LoVo (cell line): ENCODE results near the gene HERPUD1.
"Not testable (repeated sequence)": the region's sequence is repeated elsewhere in the genome, so short reads cannot be mapped to it uniquely, and the experiment has no call there.

Source experiments
- DNase-seq: peaks from one replicate; pipeline ENCODE4 v3.0.0-alpha.2; 2016; ENCODE audit warnings: low spot score

HERPUD1 gene

GRCh38 chr16:56983211-56983751, 51.3 kb downstream of the HERPUD1 start:
- DNase-seq: peak; percentile 43

DNA sequence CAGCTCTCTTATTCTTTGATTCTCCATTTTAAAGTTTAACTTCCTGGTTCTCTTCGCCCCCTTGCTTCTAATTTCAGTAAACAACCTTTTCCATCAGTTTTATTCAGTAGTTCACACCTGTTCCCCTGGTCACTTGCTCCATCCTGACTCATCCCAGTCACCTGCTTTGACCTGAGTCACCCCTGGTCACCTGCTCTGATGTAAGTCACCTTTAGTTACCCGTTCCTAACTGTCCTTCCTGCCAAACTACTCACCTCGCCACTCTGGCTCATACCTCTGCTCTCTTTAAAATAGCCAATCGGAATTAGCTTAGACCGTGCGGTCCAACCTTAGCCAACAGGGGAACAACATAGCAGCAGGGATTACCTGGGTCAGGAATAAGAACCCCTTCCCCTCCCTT, 52.7 kb downstream of the HERPUD1 start:
- peak; percentile 32 for DNase-seq

DNA sequence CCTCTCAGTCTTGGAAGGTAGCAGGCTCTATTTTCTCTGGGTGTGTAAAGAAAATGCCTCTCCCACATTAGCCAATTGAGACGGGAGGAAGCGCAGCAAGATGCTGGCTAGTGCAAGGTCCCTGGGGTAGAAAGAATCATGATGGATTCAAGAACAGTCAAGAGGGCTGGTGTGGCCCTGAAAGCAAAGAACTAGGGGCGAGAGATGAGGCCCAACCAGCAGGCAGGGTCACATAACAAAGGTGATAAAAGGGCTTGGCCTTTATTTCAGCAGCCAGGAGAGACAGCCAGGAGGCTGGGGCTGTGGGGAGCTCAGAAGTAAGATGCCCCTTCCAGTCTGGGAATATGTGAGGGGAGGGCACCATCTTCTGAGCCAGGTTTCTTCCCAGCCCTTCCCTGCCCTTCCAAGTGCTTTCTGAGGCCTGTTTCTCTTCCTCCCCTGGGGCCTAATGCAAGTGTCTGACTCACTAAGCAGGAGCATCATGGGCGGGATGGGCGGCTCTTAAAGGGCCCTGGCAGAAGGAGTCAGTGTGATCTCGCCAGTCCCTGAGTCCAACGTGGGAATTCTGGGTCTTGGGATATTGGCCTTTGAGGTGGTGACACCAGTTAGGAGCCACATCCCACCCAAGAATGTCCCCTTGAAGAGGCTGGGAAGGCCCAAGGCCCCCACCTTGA, 53.5 kb downstream of the HERPUD1 start:
- peak; percentile 71 for DNase-seq

DNA sequence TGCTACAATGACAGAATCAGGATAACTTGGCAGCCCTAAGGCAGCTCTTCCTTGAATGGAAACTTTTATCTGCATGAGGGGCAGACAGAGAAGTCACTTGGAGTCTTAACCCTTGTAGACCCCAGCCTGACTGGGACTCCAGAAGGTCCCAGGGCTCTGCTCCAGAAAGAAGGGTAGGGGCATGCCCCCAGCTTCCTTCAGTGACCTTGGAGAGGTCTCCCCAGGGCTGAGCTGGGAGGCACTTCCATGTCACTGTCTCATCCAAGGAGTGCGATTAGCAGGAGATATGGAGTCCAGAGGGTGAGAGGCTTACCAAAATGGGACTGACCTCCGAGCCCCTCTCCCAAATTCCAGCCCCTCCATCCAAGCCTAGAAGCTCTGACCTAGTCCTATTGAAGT, 54.0 kb downstream of the HERPUD1 start:
- no peak for DNase-seq

GRCh38 chr16:56986361-56986760, 54.4 kb downstream of the HERPUD1 start:
- no peak for DNase-seq

- not testable (repeated sequence) for DNase-seq
Observed at GRCh38 chr16:56986908-56987307, 55.0 kb downstream of the HERPUD1 start.

- DNase-seq: no peak
Observed at GRCh38 chr16:56987692-56988091, 55.8 kb downstream of the HERPUD1 start.

DNA sequence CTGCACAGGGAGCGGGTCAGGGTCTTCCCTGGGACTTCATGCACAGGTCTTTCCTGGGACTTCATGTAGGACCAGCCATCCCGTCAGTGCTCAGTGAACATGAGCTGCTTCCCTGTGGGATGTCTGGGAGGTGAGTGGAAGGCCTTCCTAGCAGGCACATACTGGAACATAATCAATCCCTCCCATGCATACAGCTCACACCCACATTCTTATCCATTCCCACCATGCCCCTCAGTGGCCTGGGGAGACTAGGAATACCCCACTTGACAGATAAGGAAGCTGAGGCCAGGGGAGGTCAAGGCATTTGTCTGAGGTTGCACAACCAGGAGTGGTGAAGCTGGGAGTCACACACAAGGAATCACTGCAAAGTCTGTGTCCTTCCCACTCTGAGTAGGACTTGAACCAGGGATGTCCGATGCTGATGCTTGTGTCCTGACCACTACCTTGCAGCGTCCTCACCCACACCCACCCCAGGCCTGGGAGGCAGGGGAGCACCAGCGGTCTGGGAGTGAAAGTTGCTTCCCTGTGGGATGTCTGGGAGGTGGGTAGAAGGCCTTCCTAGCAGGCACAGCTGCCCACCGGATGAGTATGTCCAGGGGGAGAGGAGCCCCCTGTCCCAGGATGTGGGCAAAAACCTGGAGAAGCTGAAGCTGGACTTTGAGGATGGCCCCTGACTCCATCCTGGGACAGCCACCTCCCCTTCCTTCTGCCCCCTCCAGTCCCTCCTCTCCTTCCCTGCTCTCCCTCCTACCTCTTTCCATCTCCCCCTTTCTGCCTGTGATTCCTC, 56.4 kb downstream of the HERPUD1 start:
- no peak for DNase-seq

- peak; percentile 82 for DNase-seq
Observed at GRCh38 chr16:56988948-56989945, 57.3 kb downstream of the HERPUD1 start, which contains the start of gene NLRC5. NLRC5 (plus strand) TSS chr16:56989557; CDS start chr16:57020713, 31,156 bp downstream.

- no peak for DNase-seq
Observed at GRCh38 chr16:56989988-56990387, 58.0 kb downstream of the HERPUD1 start.

DNA sequence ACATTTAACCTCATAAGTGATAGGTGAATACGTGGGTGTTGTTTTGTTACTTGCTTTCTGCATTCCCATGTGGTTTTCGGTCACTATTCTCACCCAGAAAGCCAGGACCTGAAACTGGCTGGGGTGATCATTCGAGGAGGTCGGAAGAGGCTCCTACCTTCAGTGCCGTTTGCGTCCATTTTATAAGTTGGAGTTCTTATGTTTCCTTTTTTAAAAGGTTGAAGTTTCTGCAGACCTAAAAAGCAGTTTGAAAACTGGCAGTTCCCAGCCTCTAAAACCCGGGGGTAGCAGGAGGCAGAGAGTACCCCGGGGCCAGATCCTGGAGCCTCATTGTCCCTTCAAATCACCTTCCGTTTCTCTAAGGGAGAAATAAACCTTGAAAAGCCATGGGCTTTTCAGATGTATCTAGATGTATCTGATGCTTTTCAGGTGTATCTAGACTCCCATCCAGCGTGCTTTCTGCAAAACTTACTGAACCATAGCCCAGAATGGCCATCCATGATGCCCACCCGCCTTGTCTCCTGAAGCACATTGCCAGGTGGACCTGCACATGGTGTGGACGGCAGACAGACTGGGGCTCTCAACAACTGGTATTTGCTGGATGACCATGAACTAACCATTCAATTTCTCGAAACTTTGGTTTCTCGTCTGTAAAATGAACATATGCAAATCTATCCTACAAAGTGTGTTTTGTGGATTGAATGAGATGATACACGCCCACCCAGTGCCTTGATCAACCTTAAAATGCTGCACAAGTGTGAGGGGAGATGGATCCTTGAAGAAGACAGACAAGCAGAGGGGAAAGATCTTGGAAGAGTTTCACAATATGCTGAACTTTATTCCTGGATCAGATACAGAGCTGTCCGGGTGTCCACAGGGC, 58.7 kb downstream of the HERPUD1 start:
- DNase-seq: no peak

DNA sequence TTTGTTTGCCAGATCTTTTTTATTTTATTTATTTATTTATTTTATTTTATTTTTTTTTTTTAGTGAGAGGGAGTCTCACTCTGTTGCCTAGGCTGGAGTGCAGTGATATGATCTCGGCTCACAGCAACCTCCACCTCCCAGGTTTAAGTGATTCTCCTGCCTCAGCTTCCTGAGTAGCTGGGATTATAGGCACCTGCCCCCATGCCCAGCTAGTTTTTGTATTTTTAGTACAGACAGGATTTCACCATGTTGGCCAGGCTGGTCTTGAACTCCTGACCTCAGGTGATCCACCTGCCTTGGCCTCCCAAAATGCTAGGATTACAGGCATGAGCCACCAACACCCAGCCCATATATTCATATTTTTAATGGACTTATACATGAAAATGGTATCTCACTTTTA, 60.5 kb downstream of the HERPUD1 start:
- not testable (repeated sequence) for DNase-seq

DNA sequence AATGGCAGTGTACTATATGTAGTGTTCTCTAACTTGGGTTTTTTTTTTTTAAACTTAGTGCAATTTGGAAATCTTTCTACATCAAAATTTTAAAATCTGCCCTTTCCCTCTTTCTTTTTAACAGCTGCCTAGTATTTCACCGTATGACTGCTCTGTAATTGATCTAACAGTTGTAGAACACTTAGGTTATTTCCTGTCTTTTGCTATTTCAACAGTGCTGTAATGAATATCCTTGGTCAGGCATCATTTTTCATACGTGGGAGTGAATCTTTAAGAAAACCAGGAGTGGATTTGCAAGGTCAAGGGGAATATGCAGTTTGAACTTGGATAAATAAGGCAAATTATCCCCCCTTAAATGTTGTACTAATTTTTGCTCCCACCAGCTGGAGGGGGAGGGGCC, 61.3 kb downstream of the HERPUD1 start:
- no peak for DNase-seq

GRCh38 chr16:56994311-56994710, 62.4 kb downstream of the HERPUD1 start:
- DNase-seq: no peak
